ENCODE data around the gene ITGA3.

The ITGA3 gene

DNA sequence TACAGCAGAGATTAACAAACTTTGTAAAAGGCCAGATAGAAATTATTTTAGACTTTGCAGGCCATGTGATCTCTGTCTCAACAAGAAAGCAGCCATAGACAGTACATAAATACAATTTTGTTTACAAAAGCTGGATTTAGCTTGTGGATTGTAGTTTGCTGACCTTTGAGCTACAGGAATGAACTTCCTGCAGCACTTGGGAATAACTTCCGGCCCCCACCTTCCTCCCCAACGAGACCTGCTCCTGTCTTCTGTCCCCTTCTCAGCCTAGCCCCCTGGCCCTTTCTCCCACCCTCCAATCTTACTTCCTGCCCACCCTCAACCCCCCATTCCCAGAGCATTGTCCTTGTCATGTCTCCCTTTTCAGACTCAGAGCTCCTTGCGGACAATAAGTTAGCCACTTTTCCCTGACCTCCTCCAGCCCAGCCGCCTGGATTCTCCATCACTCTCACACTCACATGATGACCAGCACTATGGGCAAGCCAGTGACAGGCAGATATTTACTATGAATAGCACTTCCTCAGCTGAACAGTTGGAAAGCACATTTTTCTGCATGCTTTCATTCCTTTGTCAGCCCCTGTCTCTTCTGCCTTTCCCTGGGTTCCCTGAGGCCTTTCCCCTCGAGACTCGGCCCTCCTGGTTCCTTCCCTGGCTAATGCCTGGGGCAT, 33.3 kb upstream of the ITGA3 start:
- FAIRE-seq: no peak
- TF ChIP-seq POLR2A (IDR thresholded peaks at IDR 0.05; ENCODE audit: low read depth, low read length) (no peak), TAF1 (IDR thresholded peaks at IDR 0.05; ENCODE audit: low read depth, low read length) (no peak), POU2F2 (IDR thresholded peaks at IDR 0.05; ENCODE audit: low read depth, low read length) (no peak), POLR2AphosphoS5 (IDR thresholded peaks at IDR 0.05; ENCODE audit: low read depth, low read length) (no peak), PAX5 (IDR thresholded peaks at IDR 0.05; ENCODE audit: insufficient read depth, low read length, severe bottlenecking) (no peak), SPI1 (IDR thresholded peaks at IDR 0.05; ENCODE audit: low read depth, low read length) (no peak)
- no peak for DNase-seq (ENCODE audit: insufficient read length, low spot score)

GRCh38 chr17:50023520-50023919, 32.4 kb upstream of the ITGA3 start:
- DNase-seq (ENCODE audit: insufficient read length, low spot score) (no peak), FAIRE-seq (peak; percentile 69)
- TF ChIP-seq PAX5 (IDR thresholded peaks at IDR 0.05; ENCODE audit: insufficient read depth, low read length, severe bottlenecking): no peak
- no peak for TF ChIP-seq TAF1 (IDR thresholded peaks at IDR 0.05; ENCODE audit: low read depth, low read length)
- no peak for TF ChIP-seq POLR2AphosphoS5 (IDR thresholded peaks at IDR 0.05; ENCODE audit: low read depth, low read length)
- no peak for TF ChIP-seq POU2F2 (IDR thresholded peaks at IDR 0.05; ENCODE audit: low read depth, low read length)
- TF ChIP-seq SPI1 (IDR thresholded peaks at IDR 0.05; ENCODE audit: low read depth, low read length): no peak
- TF ChIP-seq POLR2A (IDR thresholded peaks at IDR 0.05; ENCODE audit: low read depth, low read length): no peak

- FAIRE-seq (no peak), DNase-seq (ENCODE audit: insufficient read length, low spot score) (no peak)
Observed at GRCh38 chr17:50024808-50025207, 31.1 kb upstream of the ITGA3 start.

DNA sequence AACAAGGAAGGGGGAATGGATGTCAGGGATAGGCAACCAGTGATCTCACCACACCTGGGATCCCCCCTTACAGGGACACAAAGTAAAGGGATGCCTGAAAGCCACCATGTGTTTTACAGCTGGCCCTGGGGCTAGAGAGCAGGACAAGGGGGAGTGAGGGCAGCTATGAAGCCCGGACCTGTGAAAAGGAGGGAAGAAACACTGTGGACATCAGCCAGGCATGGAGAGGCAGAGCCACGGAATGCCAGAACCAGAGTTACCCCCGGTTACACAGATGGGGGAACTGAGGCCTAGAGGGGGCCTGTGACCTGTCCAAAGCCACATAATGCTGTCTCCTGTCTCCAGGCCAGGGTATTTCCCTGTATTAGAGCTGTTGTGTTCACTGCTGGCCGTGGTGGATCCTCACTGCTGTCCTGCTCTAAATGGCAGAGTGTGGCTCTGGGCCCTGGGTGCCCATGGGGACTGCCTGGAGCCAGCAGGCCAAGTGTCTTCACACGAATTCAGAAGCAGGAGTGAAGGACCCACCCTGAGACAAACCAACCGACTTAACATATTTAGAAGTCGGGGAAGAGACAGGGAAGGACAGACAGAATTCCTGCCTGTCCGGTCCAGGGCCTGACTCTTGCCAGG, 29.7 kb upstream of the ITGA3 start:
- DNase-seq (ENCODE audit: insufficient read length, low spot score) (no peak), FAIRE-seq (no peak)
- TF ChIP-seq SPI1 (IDR thresholded peaks at IDR 0.05; ENCODE audit: low read depth, low read length): no peak
- no peak for TF ChIP-seq TAF1 (IDR thresholded peaks at IDR 0.05; ENCODE audit: low read depth, low read length)
- no peak for TF ChIP-seq POLR2AphosphoS5 (IDR thresholded peaks at IDR 0.05; ENCODE audit: low read depth, low read length)
- TF ChIP-seq POLR2A (IDR thresholded peaks at IDR 0.05; ENCODE audit: low read depth, low read length): no peak
- no peak for TF ChIP-seq PAX5 (IDR thresholded peaks at IDR 0.05; ENCODE audit: insufficient read depth, low read length, severe bottlenecking)
- no peak for TF ChIP-seq POU2F2 (IDR thresholded peaks at IDR 0.05; ENCODE audit: low read depth, low read length)

More at GRCh38 chr17:50024808-50025207, 31.1 kb upstream of the ITGA3 start:
- no peak for TF ChIP-seq POLR2A (IDR thresholded peaks at IDR 0.05; ENCODE audit: low read depth, low read length)
- TF ChIP-seq SPI1 (IDR thresholded peaks at IDR 0.05; ENCODE audit: low read depth, low read length): no peak
- no peak for TF ChIP-seq POLR2AphosphoS5 (IDR thresholded peaks at IDR 0.05; ENCODE audit: low read depth, low read length)
- TF ChIP-seq TAF1 (IDR thresholded peaks at IDR 0.05; ENCODE audit: low read depth, low read length): no peak
- TF ChIP-seq PAX5 (IDR thresholded peaks at IDR 0.05; ENCODE audit: insufficient read depth, low read length, severe bottlenecking): no peak
- no peak for TF ChIP-seq POU2F2 (IDR thresholded peaks at IDR 0.05; ENCODE audit: low read depth, low read length)

DNA sequence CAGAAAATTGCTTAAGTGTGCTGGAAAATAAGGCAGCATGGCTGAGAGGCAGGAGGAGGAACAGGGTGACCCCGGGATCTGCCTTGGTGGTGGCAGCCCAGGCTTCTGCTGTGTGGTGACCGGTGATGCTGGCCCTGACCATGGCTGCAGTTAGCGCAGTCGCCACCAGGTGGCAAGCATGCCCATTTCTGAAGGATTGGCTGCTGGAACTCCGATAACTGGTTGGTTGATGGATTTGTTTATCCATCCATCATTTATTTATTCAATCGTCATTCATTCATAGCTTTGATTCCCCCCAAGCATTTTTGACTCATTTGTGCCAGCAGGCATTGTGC, 29.1 kb upstream of the ITGA3 start:
- DNase-seq (ENCODE audit: insufficient read length, low spot score): peak; percentile 72
- FAIRE-seq: peak; percentile 94
- TF ChIP-seq POLR2AphosphoS5 (IDR thresholded peaks at IDR 0.05; ENCODE audit: low read depth, low read length): no peak
- no peak for TF ChIP-seq POU2F2 (IDR thresholded peaks at IDR 0.05; ENCODE audit: low read depth, low read length)
- no peak for TF ChIP-seq PAX5 (IDR thresholded peaks at IDR 0.05; ENCODE audit: insufficient read depth, low read length, severe bottlenecking)
- TF ChIP-seq TAF1 (IDR thresholded peaks at IDR 0.05; ENCODE audit: low read depth, low read length): no peak
- TF ChIP-seq POLR2A (IDR thresholded peaks at IDR 0.05; ENCODE audit: low read depth, low read length): no peak
- TF ChIP-seq SPI1 (IDR thresholded peaks at IDR 0.05; ENCODE audit: low read depth, low read length): no peak

- DNase-seq (ENCODE audit: insufficient read length, low spot score) (no peak), FAIRE-seq (no peak)
- TF ChIP-seq POLR2AphosphoS5 (IDR thresholded peaks at IDR 0.05; ENCODE audit: low read depth, low read length) (no peak), TAF1 (IDR thresholded peaks at IDR 0.05; ENCODE audit: low read depth, low read length) (no peak), POU2F2 (IDR thresholded peaks at IDR 0.05; ENCODE audit: low read depth, low read length) (no peak), POLR2A (IDR thresholded peaks at IDR 0.05; ENCODE audit: low read depth, low read length) (no peak), SPI1 (IDR thresholded peaks at IDR 0.05; ENCODE audit: low read depth, low read length) (no peak), PAX5 (IDR thresholded peaks at IDR 0.05; ENCODE audit: insufficient read depth, low read length, severe bottlenecking) (no peak)
Observed at GRCh38 chr17:50027172-50027880, 28.6 kb upstream of the ITGA3 start.

GRCh38 chr17:50027881-50028735, 27.8 kb upstream of the ITGA3 start:
- TF ChIP-seq PAX5 (IDR thresholded peaks at IDR 0.05; ENCODE audit: insufficient read depth, low read length, severe bottlenecking): no peak
- TF ChIP-seq TAF1 (IDR thresholded peaks at IDR 0.05; ENCODE audit: low read depth, low read length): no peak
- TF ChIP-seq SPI1 (IDR thresholded peaks at IDR 0.05; ENCODE audit: low read depth, low read length): no peak
- no peak for TF ChIP-seq POLR2AphosphoS5 (IDR thresholded peaks at IDR 0.05; ENCODE audit: low read depth, low read length)
- TF ChIP-seq POU2F2 (IDR thresholded peaks at IDR 0.05; ENCODE audit: low read depth, low read length): no peak
- TF ChIP-seq POLR2A (IDR thresholded peaks at IDR 0.05; ENCODE audit: low read depth, low read length): no peak
- FAIRE-seq: no peak
- DNase-seq (ENCODE audit: insufficient read length, low spot score): no peak

GRCh38 chr17:50028736-50029120, 27.2 kb upstream of the ITGA3 start:
- no peak for FAIRE-seq
- no peak for DNase-seq (ENCODE audit: insufficient read length, low spot score)
- TF ChIP-seq POLR2AphosphoS5 (IDR thresholded peaks at IDR 0.05; ENCODE audit: low read depth, low read length): no peak
- TF ChIP-seq PAX5 (IDR thresholded peaks at IDR 0.05; ENCODE audit: insufficient read depth, low read length, severe bottlenecking): no peak
- no peak for TF ChIP-seq TAF1 (IDR thresholded peaks at IDR 0.05; ENCODE audit: low read depth, low read length)
- TF ChIP-seq POLR2A (IDR thresholded peaks at IDR 0.05; ENCODE audit: low read depth, low read length): no peak
- TF ChIP-seq POU2F2 (IDR thresholded peaks at IDR 0.05; ENCODE audit: low read depth, low read length): no peak
- TF ChIP-seq SPI1 (IDR thresholded peaks at IDR 0.05; ENCODE audit: low read depth, low read length): no peak

Measured in GM12891 (cell line).